Astrocyte of the cerebellum (primary cell): ENCODE data around the gene PPP2R5B.

Experiments used
- DNase-seq: peaks from one replicate; pipeline ENCODE4 v3.0.0-alpha.2; 2011; ENCODE audit warnings: low read depth
- H3K4me3 ChIP-seq: 2 replicates; pipeline ENCODE4 v1.5.1; 2011; ENCODE audit warnings: mild to moderate bottlenecking, low read depth, low read length, moderate library complexity
- CTCF ChIP-seq: IDR thresholded peaks from 2 replicates; pipeline ENCODE4 v1.5.1; 2012; ENCODE audit warnings: low read length, low read depth, moderate library complexity, mild to moderate bottlenecking; ENCODE audit errors: missing control alignments
- in situ Hi-C: cut with HindIII; loops from 2 replicates; pipeline ENCODE4 v1.10.0; 2017; ENCODE audit warnings: low sequenced_read_pairs

The PPP2R5B gene

GRCh38 chr11:64918017-64918416 is 6.5 kb upstream of the PPP2R5B start:
- peak overlapping the region; percentile 75 for H3K4me3 ChIP-seq
- peak; percentile 4 for TF ChIP-seq CTCF
- DNase-seq = peak; percentile 53
- in situ Hi-C loops = no loop called here

GRCh38 chr11:64919627-64920026 is 4.9 kb upstream of the PPP2R5B start:
- no peak for DNase-seq
- no peak for TF ChIP-seq CTCF
- H3K4me3 ChIP-seq = no peak overlapping the region
- in situ Hi-C loops = no loop called here

GRCh38 chr11:64920124-64920523 is 4.4 kb upstream of the PPP2R5B start:
- in situ Hi-C loops = no loop called here
- no peak for DNase-seq
- TF ChIP-seq CTCF = no peak
- no peak overlapping the region for H3K4me3 ChIP-seq

- no peak for DNase-seq
- in situ Hi-C loops = no loop called here
These were observed 3.1 kb upstream of the PPP2R5B start for GRCh38 chr11:64921384-64921783.

GRCh38 chr11:64923151-64923661 is 1.3 kb upstream of the PPP2R5B start:
- no peak overlapping the region for H3K4me3 ChIP-seq
- DNase-seq = no peak
- no peak for TF ChIP-seq CTCF
- in situ Hi-C loops = no loop called here

More at GRCh38 chr11:64921384-64921783, 3.1 kb upstream of the PPP2R5B start:
- H3K4me3 ChIP-seq = no peak overlapping the region
- no peak for TF ChIP-seq CTCF

GRCh38 chr11:64924910-64925284 is 408 bp downstream of the PPP2R5B start:
- no peak for TF ChIP-seq CTCF
- peak overlapping the region; percentile 75 for H3K4me3 ChIP-seq
- in situ Hi-C loops = no loop called here
- no peak for DNase-seq
